HG03039 (cell line): ENCODE results near the gene PLCB3.

ENCODE experiments used
- ATAC-seq: cut with Tn5 transposase; IDR thresholded peaks from one replicate; pipeline ENCODE4 v1.9.1; 2021; ENCODE audit warnings: mild to moderate bottlenecking, moderate library complexity; ENCODE audit not compliant: unreplicated experiment

The PLCB3 gene

GRCh38 chr11:64249563-64250414 lies 1.5 kb upstream of the PLCB3 start:
- no peak for ATAC-seq

GRCh38 chr11:64250415-64251015 lies 815 bp upstream of the PLCB3 start:
- no peak for ATAC-seq

GRCh38 chr11:64251753-64252002 lies 348 bp downstream of the PLCB3 start:
- no peak for ATAC-seq

- ATAC-seq = no peak
Observed at GRCh38 chr11:64252003-64252872, 908 bp downstream of the PLCB3 start.

- no peak for ATAC-seq
Observed at GRCh38 chr11:64253043-64253442, 1.7 kb downstream of the PLCB3 start.

GRCh38 chr11:64253481-64253880 lies 2.2 kb downstream of the PLCB3 start:
- ATAC-seq = no peak

- no peak for ATAC-seq
Observed at GRCh38 chr11:64254326-64254725, 3.0 kb downstream of the PLCB3 start.

- ATAC-seq = no peak
Observed at GRCh38 chr11:64255135-64256128, 4.1 kb downstream of the PLCB3 start.

GRCh38 chr11:64256300-64256699 lies 5.0 kb downstream of the PLCB3 start:
- no peak for ATAC-seq

- no peak for ATAC-seq
Observed at GRCh38 chr11:64258356-64258755, 7.0 kb downstream of the PLCB3 start.

GRCh38 chr11:64258946-64259532 lies 7.7 kb downstream of the PLCB3 start:
- ATAC-seq = no peak

- no peak for ATAC-seq
Observed at GRCh38 chr11:64259533-64260067, 8.3 kb downstream of the PLCB3 start.

- no peak for ATAC-seq
Observed at GRCh38 chr11:64260147-64260708, 8.9 kb downstream of the PLCB3 start.

GRCh38 chr11:64261556-64262080 lies 10.3 kb downstream of the PLCB3 start:
- no peak for ATAC-seq

- ATAC-seq = no peak
Observed at GRCh38 chr11:64262271-64263002, 11.1 kb downstream of the PLCB3 start.

- ATAC-seq = no peak
Observed at GRCh38 chr11:64263021-64263946, 12.0 kb downstream of the PLCB3 start.

GRCh38 chr11:64263947-64264317 lies 12.6 kb downstream of the PLCB3 start:
- ATAC-seq = no peak

- ATAC-seq = no peak
Observed at GRCh38 chr11:64264371-64264852, 13.1 kb downstream of the PLCB3 start.
